ENCODE results near the gene SLC25A21.

The SLC25A21 gene

GRCh38 chr14:36647824-36648753, 524.3 kb downstream of the SLC25A21 start:
- DNase-seq (ENCODE audit: low read depth) = no peak

- DNase-seq (ENCODE audit: low read depth) = no peak
Measured at GRCh38 chr14:36647417-36647823, 525.0 kb downstream of the SLC25A21 start.

- DNase-seq (ENCODE audit: low read depth) = no peak
Measured at GRCh38 chr14:36646664-36647416, 525.6 kb downstream of the SLC25A21 start.

GRCh38 chr14:36633580-36633979, 538.8 kb downstream of the SLC25A21 start:
- no peak for DNase-seq (ENCODE audit: low read depth)
